ENCODE data around the gene MYBBP1A.

MYBBP1A gene

GRCh38 chr17:4536742-4537411, 18.3 kb downstream of the MYBBP1A start:
- no peak for ATAC-seq

DNA sequence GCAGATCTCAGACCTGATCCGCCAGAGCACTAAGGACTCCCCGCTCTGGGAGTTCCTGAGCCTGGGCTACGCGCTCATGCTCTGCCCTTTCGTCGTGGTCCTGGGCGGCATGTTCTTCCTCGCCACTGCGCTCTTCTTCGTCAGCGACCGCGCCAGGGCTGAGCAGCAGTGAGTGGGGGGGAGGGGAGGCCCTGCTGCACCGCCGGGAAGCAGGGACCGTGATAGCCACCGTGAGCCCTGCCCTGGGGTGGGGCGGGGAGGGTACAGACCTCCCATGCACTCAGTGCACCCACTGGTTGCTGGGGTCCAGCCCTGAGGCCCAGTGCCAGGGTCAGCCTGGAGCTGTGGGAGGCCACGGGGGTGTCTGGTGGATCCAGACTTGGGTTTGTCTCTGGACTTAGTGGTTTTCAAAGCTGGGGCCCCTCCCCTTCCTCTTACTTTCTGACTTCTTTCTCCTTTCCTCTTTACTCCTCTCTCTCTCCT, 18.9 kb downstream of the MYBBP1A start:
- no peak for ATAC-seq

DNA sequence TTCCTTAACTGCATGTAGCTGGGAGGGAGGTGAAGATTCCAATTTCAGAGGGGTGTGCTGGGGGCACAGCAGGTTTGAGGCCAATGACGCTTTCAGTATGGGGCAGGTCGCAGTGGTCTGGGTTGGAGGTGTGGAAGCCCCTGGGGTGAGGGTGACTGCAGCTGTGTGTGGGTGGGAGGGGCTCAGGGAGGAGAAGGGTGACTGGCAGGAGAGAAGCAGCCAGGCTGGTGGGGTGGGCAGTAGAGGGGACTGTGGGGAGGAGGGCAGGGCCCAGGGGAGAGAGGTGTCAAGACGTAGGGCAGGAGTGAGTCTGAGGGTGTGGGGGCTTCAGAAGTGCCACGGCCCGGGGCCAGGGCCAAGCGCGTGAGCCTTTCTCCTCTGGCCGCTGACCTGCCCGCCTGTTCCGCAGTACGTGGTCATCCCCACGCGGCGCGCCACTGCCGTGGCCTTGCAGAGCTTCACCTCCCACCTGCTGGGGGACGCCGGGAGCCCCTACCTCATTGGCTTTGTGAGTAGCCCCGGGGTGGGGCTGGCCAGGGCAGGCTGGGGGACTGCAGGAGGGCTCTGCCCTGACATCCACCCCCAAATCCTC, 19.4 kb downstream of the MYBBP1A start:
- no peak for ATAC-seq

- ATAC-seq = no peak
Observed at GRCh38 chr17:4534928-4535666, 20.1 kb downstream of the MYBBP1A start.

- no peak for ATAC-seq
Observed at GRCh38 chr17:4534515-4534914, 20.7 kb downstream of the MYBBP1A start.

DNA sequence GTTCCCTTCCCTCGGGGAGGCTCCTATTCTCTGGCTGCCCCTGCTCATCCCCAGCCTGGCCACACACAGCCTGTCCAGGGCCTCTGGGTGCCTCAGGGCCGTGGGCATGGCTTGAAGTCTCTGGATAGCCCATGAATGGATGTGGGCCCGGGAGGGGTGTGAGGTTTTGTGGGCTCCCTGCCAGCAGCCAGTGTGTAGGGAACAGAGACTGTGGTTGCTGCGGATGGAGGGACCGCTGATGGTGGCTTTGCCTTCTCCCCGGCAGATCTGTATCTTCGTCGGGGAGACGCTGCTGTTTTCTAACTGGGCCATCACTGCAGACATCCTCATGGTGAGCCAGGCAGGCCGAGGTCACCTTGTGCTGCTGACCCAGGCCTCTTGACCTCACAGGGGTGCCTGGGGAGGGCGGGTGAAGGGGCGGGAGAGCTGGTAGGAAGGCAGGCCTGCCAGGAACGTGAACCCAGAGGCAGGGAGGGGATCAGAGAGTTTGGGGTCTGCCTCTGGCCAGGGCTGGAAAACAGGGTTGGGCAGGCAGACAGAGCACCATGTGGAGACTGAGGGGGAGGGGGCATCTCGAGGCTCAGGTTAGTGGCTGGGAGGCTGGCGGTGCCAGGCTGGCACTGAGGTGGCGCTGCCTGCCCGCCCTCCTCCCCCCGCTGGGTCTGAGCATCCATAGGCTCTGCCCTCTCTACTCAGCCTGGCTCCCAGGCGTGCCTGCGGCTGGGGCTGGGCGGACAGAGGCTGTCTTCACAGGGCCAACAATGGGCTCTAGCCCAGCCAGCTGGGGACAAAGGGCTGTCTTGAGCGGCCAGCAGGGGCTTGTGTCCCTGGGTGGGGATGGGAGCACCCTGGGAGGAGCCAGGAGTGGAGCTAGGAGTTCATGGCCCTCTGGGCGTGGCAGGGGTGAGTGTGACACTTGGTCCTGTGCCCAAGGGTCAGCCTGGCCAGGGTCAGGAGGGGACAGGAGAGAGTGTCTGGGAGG, 21.4 kb downstream of the MYBBP1A start:
- no peak for ATAC-seq

DNA sequence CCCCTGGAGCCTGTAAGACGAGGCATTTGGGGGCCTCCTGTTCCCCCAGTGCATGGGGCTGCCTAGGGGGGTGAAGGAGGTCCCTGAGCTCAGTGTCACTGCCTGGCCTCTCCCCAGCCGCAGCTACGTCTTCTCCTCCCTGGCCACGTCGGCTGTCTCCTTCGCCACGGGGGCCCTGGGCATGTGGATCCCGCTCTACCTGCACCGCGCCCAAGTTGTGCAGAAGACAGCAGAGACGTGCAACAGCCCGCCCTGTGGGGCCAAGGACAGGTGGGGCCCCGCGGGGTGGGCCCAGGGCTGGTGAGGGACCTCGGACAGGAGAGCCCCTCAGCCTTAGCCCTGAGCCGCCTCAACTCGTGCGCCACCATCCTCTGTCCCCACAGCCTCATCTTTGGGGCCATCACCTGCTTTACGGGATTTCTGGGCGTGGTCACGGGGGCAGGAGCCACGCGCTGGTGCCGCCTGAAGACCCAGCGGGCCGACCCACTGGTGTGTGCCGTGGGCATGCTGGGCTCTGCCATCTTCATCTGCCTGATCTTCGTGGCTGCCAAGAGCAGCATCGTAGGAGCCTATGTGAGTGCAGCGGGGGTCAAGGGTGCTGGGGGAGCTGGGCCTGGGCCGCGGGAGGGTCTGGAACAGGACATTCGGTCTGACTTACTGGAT, 22.2 kb downstream of the MYBBP1A start:
- no peak for ATAC-seq

DNA sequence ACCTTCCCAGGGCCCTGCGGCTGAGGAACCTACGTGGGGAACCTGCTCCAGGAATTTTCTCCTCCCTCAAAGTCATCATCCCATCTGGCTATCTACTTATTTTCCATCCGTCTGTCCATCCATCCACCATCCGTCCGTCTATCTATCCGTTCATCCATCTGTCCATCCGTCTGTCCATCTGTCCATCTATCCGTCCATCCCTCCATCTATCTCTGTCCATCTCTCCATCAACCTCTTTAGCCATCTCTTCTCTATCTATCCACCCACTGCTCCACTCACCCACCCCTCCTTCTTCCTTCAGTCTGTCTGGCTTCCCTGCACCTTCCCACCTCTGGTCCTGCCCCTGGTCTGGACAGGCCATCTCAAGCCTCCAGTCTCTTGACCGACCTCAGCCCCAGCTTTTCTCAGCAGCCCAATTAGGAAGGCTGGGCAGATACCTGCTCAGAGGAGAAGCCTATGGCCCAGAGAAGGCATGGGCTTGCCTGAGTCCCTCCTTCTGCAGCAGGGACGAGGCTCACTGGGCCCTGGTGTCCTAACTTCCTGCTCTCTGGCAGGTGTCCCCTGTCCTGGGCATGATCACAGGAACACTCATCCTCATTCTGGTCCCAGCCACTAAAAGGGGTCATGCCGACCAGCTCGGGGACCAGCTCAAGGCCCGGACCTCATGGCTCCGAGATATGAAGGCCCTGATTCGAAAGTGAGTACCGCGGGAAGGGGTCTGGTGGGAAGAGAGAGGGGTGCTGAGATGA, 23.0 kb downstream of the MYBBP1A start:
- ATAC-seq = no peak

- no peak for ATAC-seq
Observed at GRCh38 chr17:4530799-4531730, 24.1 kb downstream of the MYBBP1A start.

DNA sequence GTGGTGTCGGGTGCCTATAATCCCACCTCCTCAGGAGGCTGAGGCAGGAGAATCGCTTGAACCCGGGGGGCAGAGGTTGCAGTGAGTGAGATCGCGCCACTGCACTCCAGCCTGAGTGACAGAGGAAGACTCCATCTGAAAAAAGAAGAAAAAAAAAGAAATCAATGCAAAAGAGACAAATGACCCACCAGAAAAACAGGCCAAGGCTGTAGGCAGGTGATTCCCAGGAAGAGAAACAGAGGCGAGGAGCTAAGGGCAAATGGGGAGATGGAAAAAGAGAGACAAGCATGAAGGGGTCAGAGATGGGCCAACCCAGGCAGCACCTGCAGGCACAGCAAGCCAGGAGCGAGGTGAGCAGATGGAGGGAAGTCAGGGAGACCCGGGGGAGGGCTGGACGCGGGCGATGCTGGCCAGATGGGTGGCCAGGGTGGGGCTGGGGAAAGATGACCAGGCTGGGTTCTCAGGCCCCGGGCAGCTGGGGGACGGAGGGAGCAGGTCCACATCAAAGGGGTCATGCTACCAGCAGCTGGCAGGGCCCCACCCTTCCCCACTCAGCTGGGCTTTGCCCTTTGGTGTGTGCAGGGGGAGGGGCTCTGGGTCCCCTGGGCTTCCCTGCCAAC, 25.5 kb downstream of the MYBBP1A start:
- no peak for ATAC-seq

DNA sequence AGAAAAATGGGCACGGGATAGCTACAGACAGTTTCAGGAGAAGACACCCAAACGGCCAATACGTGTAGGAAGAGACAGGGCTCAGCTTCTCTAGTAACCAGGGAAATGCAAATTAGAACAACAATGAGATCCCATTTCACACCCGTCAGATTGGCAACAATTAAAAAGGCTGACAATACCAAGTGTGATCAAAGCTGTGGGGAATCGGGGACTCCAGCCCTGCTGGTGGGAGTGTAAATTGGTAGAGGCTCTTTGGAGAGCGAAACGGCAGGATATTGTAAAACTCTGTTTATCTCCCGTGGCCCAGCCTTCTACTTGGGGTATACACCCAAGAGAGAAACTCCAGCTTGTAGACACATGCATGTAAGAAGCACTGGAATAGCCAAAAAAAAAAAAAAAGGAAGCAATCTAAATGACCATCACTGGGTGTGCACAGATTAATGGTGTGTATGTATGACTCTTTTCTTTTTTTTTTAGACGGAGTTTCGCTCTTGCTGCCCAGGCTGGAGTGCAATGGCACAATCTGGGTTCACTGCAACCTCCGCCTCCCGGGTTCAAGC, 27.5 kb downstream of the MYBBP1A start:
- no peak for ATAC-seq

GRCh38 chr17:4527134-4527533, 28.1 kb downstream of the MYBBP1A start:
- ATAC-seq = no peak

- ATAC-seq = no peak
Observed at GRCh38 chr17:4525691-4526397, 29.3 kb downstream of the MYBBP1A start.

DNA sequence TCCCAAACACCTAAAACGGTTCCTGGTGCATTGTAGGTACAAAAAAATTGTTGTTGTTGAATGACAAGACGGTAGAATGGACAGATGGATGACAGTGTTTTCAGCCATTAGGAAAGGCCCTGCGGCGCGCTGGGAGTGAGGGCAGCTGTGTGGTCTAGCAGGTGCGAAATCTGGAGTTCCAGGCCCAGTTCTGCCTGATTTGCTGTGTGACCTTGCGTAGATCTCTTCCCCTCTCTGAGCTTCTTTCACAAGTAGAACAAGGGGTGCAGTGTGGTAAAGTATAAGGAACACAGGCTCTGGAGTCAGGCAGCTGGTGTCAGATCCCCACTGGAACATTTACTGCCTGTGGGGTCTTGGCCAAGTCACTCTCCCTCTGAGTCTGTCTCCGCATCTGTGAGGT, 31.2 kb downstream of the MYBBP1A start:
- no peak for ATAC-seq

DNA sequence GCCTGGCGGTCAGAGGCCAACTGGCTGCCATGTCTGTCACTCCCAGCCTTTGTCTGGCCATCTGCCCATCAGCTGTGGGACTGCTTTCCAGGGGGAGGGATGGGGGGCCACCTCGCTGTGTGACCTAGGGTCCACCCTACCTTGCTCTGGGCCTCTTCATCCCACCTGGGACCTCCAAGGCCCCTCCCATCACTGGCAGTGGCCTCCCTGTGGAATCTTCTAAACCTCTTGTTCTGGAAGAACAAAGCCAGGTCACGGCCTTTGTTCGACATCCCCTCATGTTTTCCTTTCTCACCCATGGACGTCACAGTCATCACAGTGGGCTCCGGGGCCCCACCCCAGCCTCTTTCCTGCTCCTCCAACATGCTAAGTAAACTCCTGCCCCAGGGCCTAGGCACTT, 32.5 kb downstream of the MYBBP1A start:
- ATAC-seq = no peak

DNA sequence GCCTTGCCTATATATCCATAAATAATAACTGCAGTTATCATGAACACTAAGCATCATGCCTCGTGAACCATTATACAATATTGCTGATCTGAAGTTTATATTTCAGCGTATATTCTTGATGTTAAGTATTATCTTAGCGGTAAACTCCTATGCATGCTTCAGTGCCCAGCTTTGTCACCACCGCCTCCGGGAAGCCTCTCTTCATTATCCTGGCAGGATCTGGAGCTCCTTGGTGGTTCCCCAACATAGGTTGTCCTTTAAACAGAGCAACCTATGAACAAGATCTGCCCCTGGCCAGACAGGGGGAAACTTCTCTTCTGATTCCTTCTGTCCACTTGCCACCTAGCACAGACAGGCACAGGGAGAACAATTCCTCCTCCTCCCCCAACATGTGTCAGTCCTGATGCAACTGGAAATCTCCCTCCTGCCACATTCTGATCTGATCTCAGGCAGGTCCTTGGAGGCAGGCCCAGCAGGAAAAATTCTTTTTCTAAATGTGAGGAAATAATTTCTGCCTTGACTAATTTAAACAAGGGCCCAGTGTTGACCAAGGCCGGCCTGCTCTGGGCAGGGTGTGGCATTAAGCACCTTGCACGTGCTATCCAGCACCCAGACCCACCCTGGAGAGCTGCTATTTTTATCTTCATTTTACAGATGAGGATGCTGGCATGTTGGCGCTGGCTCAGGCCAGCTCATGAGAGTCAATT, 34.1 kb downstream of the MYBBP1A start:
- no peak for ATAC-seq

DNA sequence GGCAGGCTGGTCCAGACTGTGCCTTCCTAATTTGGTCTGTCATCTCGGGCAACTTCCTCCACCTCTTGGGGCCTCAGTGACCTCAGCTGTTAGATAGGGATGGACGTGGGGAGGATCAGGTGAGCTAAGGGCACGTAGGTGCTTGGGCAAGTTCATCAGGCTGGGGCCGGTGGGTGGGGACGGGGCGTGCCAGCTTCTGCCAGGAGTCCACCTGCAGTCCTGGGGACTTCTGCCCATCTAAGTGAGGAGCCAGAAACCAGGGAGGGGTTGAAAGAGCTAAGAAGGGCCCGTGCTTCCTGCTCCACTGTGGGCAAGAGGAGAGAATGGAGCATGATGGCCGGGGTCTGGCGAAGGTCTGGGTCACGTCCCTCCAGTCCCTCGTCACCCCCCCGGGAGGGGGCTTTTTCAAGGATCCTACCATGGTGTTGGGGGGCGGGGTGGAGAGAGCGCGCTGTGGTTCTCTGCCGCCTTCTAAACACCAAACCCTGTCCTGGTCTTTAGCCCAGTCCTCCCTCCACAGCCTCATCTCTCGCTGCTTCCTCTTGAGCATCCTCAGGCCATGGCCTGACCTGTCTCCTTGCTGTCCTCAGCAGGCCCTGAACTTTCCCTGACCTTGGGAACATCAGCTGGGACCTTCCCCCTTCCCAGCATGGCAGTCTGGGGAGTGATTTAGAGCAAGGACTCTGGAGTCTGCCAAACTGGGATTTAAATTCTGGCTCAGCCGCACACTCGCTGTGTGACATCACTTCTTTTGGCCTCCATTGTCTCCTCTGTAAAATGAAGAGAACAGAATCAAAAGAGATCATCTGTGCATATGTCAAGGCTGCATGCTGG, 34.9 kb downstream of the MYBBP1A start:
- no peak for ATAC-seq
